ENCODE measurements around the gene ZNF768. TPM values are rescaled to one million over a fixed set of nuclear protein-coding genes. Genes with fewer than 3 reads are reported as not detected.
A peak's percentile ranks its signal among the peaks of the same experiment; 100 is the strongest.

ZNF768 gene
- total and polyA plus RNA-seq, 2 of the 13 experiments (the other 11 are each of a cell fraction or from before 2014, with no cell fraction given) = 26.7 to 34.4 TPM

GRCh38 chr16:30526137-30526822, at the start of gene ZNF768 (continued):
- TF ChIP-seq POGK (CRISPR knock-in tag; conservative IDR thresholded peaks at IDR 0.05) = no peak
- no peak for TF ChIP-seq ZMYM2 (CRISPR knock-in tag; IDR thresholded peaks at IDR 0.05)
- no peak for TF ChIP-seq GATAD2A (CRISPR knock-in tag; IDR thresholded peaks at IDR 0.05)
- no peak for TF ChIP-seq BORCS8-MEF2B (CRISPR knock-in tag; IDR thresholded peaks at IDR 0.05)
- TF ChIP-seq ATF1 (CRISPR knock-in tag; IDR thresholded peaks at IDR 0.05) = no peak
- no peak for TF ChIP-seq SP5 (CRISPR knock-in tag; IDR thresholded peaks at IDR 0.05; ENCODE audit: borderline replicate concordance, low read depth)
- no peak for TF ChIP-seq TFAP4 (IDR thresholded peaks at IDR 0.05; ENCODE audit: borderline replicate concordance, low read depth)
- TF ChIP-seq HOXA5 (CRISPR knock-in tag; IDR thresholded peaks at IDR 0.05) = 0 out of 2 replicates have a peak, but pooled peaks have one; percentile 7
- no peak for TF ChIP-seq ZNF251 (CRISPR knock-in tag; IDR thresholded peaks at IDR 0.05)
- TF ChIP-seq DNMT1 (CRISPR knock-in tag; IDR thresholded peaks at IDR 0.05) = no peak
- TF ChIP-seq FOXM1 (CRISPR knock-in tag; IDR thresholded peaks at IDR 0.05) = no peak
- TF ChIP-seq ZNF83 (CRISPR knock-in tag; IDR thresholded peaks at IDR 0.05; ENCODE audit: borderline replicate concordance) = no peak
- no peak for TF ChIP-seq ZNF790 (CRISPR knock-in tag; IDR thresholded peaks at IDR 0.05; ENCODE audit: borderline replicate concordance)
- TF ChIP-seq BHLHE40 (IDR thresholded peaks at IDR 0.05; ENCODE audit: low read length) = no peak
- TF ChIP-seq ZNF550 (CRISPR knock-in tag; IDR thresholded peaks at IDR 0.05; ENCODE audit: borderline replicate concordance) = no peak
- no peak for TF ChIP-seq MXD1 (CRISPR knock-in tag; IDR thresholded peaks at IDR 0.05)
- TF ChIP-seq SCMH1 (CRISPR knock-in tag; IDR thresholded peaks at IDR 0.05; ENCODE audit: borderline replicate concordance) = no peak
- no peak for TF ChIP-seq ZFP37 (CRISPR knock-in tag; IDR thresholded peaks at IDR 0.05; ENCODE audit: borderline replicate concordance)
- no peak for TF ChIP-seq BCL3 (CRISPR knock-in tag; IDR thresholded peaks at IDR 0.05)
- TF ChIP-seq ZMYM4 (CRISPR knock-in tag; IDR thresholded peaks at IDR 0.05) = no peak
- peak; percentile 74; the same call in 1 of the 2 replicates for TF ChIP-seq HOXA9 (CRISPR knock-in tag; IDR thresholded peaks at IDR 0.05; ENCODE audit: borderline replicate concordance)
- 0 out of 2 replicates have a peak, but pooled peaks have one; percentile 21 for TF ChIP-seq TERF1 (CRISPR knock-in tag; IDR thresholded peaks at IDR 0.05)
- no peak for TF ChIP-seq MTERF4 (CRISPR knock-in tag; IDR thresholded peaks at IDR 0.05)

All from HepG2 (cell line).